ENCODE results near the gene MYOM3.

DNA sequence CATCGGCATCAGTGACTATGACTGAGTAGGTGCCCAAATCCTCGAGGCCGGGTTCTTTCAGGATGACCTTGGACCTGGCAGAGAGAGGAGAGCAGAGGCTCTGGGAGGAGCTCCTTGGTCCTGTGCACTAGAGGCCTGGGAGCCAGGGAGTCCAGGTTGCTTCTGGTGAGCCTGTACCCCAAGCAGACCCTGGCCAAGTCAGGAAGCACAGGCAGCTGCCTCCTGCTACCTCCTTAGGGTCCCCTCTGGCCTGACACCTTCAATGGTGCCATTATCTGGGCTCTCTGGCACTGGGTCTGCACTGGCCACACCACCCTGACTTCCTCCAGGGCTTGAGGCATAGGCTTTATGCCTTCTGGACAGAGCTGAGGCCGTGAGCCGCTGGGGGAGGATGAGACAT lies 37.7 kb downstream of the MYOM3 start:
- TF ChIP-seq POLR2A (IDR thresholded peaks at IDR 0.05) (no peak), CTCF (IDR thresholded peaks at IDR 0.05) (no peak)

All from body of pancreas (tissue), 4 donors.